ENCODE results near the gene NODAL.

DNA sequence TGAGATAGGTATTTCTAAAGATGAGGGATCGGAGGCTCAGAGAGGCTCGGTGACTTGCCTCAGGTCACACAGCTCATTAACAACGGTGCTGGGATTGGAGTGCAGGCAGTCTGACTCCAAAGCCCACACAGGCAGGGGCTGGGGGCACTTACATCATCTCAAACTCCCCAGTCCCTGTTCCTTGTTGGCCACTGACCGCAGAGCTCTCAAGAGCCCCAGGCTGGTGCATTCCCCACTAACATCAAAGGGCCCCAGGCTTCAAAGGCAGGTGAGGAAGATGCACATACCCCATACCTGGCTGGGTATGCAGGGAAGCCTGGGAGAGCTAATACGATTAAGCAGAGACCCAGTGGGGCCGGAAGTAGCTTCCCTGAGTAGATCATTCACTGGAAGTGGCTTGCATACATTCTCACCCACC is 13.7 kb upstream of the NODAL start:
- TF ChIP-seq POLR2A (IDR thresholded peaks at IDR 0.05; ENCODE audit: low read depth, low read length) (no peak), POLR2AphosphoS5 (IDR thresholded peaks at IDR 0.05; ENCODE audit: low read depth, low read length) (no peak)
